Activated T-cell treated with anti-CD3 and anti-CD28 coated beads, Interleukin-2, amount 50 U/mL, for 4 hours (primary cell): ENCODE data around the gene GDF10. TPM values are rescaled to one million over a fixed set of nuclear protein-coding genes. Genes with fewer than 3 reads are reported as not detected.

Source experiments
- ATAC-seq, 2 donors: fragments of 200-7000 bp; cut with Tn5 transposase; one replicate each; pipeline ENCODE4 v1.10.0; 2021
- DNase-seq: peaks from one replicate; pipeline ENCODE4 v3.0.0-alpha.2; 2020
- H3K27me3 Mint-ChIP-seq: one replicate; pipeline ENCODE4 v1.8.0; 2021; ENCODE audit warnings: low read depth, mixed read lengths
- H3K36me3 Mint-ChIP-seq: one replicate; pipeline ENCODE4 v1.8.0; 2022; ENCODE audit warnings: mixed read lengths; ENCODE audit not compliant: insufficient read depth
- H3K4me1 Mint-ChIP-seq: one replicate; pipeline ENCODE4 v1.8.0; 2021; ENCODE audit warnings: low read depth, mixed read lengths
- H3K4me3 Mint-ChIP-seq: one replicate; pipeline ENCODE4 v1.8.0; 2021; ENCODE audit warnings: mild to moderate bottlenecking, moderate library complexity, mixed read lengths
- H3K9me3 Mint-ChIP-seq: one replicate; pipeline ENCODE4 v1.8.0; 2021; ENCODE audit warnings: mixed read lengths
- total RNA-seq, 3 donors: library from RNA; stranded (reverse); gene quantifications; one replicate each; pipeline ENCODE4 v1.2.1, GENCODE V29; 2021

GDF10 gene
- total RNA-seq, 3 donors from 2014 or later = 0.25 to 0.43 (median 0.37) TPM

DNA sequence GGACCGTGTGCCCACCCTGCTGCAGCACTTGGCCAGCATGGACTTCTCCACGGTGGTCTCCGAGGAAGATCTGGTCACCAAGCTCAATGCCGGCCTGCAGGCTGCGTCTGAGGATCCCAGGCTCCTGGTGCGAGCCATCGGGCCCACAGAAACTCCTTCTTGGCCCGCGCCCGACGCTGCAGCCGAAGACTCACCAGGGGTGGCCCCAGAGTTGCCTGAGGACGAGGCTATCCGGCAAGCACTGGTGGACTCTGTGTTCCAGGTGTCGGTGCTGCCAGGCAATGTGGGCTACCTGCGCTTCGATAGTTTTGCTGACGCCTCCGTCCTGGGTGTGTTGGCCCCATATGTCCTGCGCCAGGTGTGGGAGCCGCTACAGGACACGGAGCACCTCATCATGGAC, 49.5 kb downstream of the GDF10 start:
- Mint-ChIP-seq H3K36me3 (no peaks in the 10 kb centered on the region), H3K4me3 (no peak overlapping the region), H3K27me3 (no peaks in the 10 kb centered on the region), H3K4me1 (no peaks in the 10 kb centered on the region), H3K9me3 (no peaks in the 10 kb centered on the region)
- DNase-seq (no peak), ATAC-seq (no peak)

DNA sequence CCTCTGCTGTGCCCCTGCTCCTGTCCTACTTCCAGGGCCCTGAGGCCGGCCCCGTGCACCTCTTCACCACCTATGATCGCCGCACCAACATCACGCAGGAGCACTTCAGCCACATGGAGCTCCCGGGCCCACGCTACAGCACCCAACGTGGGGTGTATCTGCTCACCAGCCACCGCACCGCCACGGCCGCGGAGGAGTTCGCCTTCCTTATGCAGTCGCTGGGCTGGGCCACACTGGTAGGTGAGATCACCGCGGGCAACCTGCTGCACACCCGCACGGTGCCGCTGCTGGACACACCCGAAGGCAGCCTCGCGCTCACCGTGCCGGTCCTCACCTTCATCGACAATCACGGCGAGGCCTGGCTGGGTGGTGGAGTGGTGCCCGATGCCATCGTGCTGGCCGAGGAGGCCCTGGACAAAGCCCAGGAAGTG, 50.0 kb downstream of the GDF10 start:
- DNase-seq (no peak), ATAC-seq (no peak)
- no peaks in the 10 kb centered on the region for H3K27me3 Mint-ChIP-seq
- no peak overlapping the region for H3K4me3 Mint-ChIP-seq
- no peaks in the 10 kb centered on the region for H3K4me1 Mint-ChIP-seq
- no peaks in the 10 kb centered on the region for H3K36me3 Mint-ChIP-seq
- H3K9me3 Mint-ChIP-seq = no peaks in the 10 kb centered on the region

DNA sequence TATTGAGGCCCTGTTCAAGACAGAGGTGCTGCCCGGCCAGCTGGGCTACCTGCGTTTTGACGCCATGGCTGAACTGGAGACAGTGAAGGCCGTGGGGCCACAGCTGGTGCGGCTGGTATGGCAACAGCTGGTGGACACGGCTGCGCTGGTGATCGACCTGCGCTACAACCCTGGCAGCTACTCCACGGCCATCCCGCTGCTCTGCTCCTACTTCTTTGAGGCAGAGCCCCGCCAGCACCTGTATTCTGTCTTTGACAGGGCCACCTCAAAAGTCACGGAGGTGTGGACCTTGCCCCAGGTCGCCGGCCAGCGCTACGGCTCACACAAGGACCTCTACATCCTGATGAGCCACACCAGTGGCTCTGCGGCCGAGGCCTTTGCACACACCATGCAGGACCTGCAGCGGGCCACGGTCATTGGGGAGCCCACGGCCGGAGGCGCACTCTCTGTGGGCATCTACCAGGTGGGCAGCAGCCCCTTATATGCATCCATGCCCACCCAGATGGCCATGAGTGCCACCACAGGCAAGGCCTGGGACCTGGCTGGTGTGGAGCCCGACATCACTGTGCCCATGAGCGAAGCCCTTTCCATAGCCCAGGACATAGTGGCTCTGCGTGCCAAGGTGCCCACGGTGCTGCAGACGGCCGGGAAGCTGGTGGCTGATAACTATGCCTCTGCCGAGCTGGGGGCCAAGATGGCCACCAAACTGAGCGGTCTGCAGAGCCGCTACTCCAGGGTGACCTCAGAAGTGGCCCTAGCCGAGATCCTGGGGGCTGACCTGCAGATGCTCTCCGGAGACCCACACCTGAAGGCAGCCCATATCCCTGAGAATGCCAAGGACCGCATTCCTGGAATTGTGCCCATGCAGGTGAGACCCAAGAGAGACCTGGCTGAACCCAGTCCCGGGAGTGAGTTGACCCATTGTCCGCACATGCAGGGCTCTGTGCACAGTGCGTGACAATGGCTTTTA, 51.0 kb downstream of the GDF10 start:
- H3K4me1 Mint-ChIP-seq = no peaks in the 10 kb centered on the region
- no peak for DNase-seq

DNA sequence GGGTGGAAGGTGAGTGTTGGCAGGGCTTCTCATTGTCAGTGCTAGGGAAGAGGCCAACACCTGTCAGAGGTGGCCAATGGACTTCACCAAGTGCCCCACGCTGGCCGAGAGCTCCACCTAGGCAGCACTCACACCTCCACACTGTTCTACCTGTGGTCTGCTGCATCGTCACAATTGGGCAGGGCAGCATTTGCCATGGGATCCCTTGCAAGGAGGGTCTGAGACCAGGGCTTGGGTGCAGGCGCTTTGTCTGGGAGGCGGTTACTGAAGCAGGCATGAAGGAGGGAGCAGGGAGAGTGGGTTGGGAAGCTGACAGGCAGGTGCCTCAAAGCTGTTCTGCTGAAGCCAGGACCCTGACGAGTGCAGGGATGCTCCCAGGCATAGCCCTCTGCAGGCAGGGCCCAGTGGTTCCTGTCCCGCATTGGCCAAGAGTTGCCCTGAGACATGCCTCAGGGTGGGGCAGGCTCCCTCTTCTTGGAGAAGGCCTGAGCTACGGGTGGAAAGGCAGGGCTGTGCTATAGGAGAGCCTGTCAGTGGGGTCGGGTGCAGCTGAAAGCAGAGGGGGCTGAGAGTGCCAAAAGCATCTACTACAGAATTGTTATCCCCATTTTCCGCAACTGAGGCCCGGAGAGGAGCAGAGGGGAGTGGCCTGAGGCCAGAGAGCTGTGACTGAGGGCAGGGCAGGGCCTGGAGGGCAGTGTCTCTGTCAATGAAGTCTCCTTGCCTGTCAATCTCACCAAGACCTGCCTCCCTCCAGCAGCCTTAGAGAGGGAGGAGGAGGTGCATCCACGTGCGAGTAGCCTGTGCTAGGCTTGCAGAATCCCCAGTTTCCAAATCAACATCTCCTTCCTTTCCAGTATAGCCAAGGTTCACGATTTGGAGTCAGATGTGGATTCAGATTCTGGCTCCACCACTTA, 52.2 kb downstream of the GDF10 start:
- ATAC-seq (no peak), DNase-seq (no peak)
- Mint-ChIP-seq H3K36me3 (no peaks in the 10 kb centered on the region), H3K4me1 (no peaks in the 10 kb centered on the region), H3K27me3 (no peaks in the 10 kb centered on the region), H3K4me3 (no peak overlapping the region), H3K9me3 (no peaks in the 10 kb centered on the region)

More for the DNA sequence above, 51.0 kb downstream of the GDF10 start:
- no peak for ATAC-seq
- H3K36me3 Mint-ChIP-seq = no peaks in the 10 kb centered on the region
- H3K9me3 Mint-ChIP-seq = no peaks in the 10 kb centered on the region
- no peaks in the 10 kb centered on the region for H3K27me3 Mint-ChIP-seq
- H3K4me3 Mint-ChIP-seq = no peak overlapping the region

DNA sequence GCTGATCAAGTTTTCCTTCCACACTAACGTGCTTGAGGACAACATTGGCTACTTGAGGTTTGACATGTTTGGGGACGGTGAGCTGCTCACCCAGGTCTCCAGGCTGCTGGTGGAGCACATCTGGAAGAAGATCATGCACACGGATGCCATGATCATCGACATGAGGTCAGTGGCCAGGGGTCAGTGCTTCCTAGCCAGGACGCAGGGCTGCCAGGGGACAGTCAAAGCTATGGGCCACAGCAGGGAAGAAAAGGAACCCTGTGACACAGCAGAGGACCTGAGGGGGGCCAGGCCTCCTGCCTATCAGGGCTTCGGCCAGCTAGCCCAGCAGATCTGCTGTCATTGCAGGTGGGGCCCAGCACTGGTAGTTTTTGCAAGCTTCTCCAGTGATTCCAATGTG, 53.4 kb downstream of the GDF10 start:
- Mint-ChIP-seq H3K4me1 (no peaks in the 10 kb centered on the region), H3K4me3 (no peak overlapping the region), H3K27me3 (no peaks in the 10 kb centered on the region), H3K36me3 (no peaks in the 10 kb centered on the region), H3K9me3 (no peaks in the 10 kb centered on the region)
- no peak for ATAC-seq
- no peak for DNase-seq

DNA sequence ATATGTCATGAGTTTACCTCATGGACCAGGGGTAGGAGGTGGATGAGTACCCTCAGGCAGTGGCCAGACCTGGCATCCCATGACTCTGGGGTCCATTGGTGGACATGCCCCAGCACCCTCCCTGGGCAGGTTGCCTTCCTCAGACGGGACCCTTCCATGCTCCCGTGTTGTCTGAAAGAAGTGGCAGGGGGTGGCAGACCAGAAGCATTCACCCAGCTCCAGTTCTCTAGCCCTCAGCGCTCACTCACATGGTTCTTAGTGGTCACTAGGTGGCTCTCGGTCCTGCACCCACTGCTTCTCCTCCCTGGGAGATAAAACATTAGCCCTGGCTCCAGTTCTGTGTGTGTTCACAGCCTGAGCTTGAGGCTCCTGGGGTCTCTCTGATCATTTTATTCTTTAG, 54.2 kb downstream of the GDF10 start:
- DNase-seq = no peak
- no peak overlapping the region for H3K4me3 Mint-ChIP-seq
- no peaks in the 10 kb centered on the region for H3K36me3 Mint-ChIP-seq
- H3K4me1 Mint-ChIP-seq = no peaks in the 10 kb centered on the region
- no peak for ATAC-seq
- H3K9me3 Mint-ChIP-seq = no peaks in the 10 kb centered on the region
- H3K27me3 Mint-ChIP-seq = no peaks in the 10 kb centered on the region

DNA sequence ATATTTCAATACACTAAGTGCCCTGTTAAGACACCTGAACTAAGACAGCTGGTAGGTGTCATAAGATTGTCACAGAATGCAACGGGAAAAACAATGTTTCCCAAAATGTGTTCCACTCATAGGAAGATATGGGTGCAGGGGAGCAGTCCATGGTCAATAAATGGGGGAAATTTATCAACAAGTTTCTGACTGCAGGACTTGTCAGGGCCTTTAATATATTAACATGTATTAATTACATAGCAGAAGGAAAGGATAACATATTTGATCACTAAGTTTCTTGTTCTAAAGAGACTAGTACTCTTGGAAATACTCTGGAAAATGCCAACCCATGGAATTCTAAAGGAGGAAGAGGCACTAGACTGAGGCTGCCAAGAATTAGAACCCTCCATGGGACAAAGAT, 54.9 kb downstream of the GDF10 start:
- no peaks in the 10 kb centered on the region for H3K36me3 Mint-ChIP-seq
- H3K27me3 Mint-ChIP-seq = no peaks in the 10 kb centered on the region
- ATAC-seq (no peak), DNase-seq (no peak)
- no peak overlapping the region for H3K4me3 Mint-ChIP-seq
- no peaks in the 10 kb centered on the region for H3K9me3 Mint-ChIP-seq
- H3K4me1 Mint-ChIP-seq = no peaks in the 10 kb centered on the region

DNA sequence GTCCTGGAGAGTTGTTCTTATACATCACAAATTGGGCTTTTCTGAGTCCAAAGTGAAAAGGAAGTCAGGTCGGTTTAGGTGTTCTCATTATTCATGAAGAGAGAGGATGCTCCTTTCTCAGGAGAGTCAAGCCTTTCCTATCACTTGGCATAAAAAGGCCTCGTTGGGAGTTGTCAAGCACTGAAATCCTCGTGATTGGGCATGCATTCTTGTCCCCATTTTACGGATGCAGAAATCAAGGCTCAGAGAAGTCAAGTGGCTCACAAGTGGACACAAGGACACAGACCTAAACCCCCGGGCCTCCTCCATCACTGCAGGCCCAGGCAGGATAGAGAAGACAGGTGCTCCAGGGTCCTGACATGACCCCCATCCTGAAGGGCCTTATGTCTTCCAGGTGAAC, 56.7 kb downstream of the GDF10 start:
- H3K4me1 Mint-ChIP-seq = no peaks in the 10 kb centered on the region
- no peak for DNase-seq
- no peaks in the 10 kb centered on the region for H3K36me3 Mint-ChIP-seq
- H3K27me3 Mint-ChIP-seq = no peaks in the 10 kb centered on the region
- no peaks in the 10 kb centered on the region for H3K9me3 Mint-ChIP-seq
- no peak overlapping the region for H3K4me3 Mint-ChIP-seq
- ATAC-seq = no peak

DNA sequence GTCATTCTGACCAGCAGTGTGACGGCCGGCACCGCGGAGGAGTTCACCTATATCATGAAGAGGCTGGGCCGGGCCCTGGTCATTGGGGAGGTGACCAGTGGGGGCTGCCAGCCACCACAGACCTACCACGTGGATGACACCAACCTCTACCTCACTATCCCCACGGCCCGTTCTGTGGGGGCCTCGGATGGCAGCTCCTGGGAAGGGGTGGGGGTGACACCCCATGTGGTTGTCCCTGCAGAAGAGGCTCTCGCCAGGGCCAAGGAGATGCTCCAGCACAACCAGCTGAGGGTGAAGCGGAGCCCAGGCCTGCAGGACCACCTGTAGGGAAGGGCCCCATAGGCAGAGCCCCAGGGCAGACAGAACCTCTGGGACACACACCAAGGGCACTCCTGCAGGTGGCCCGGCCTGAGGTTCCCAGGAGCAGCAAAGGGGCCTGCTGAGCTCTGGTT, 57.2 kb downstream of the GDF10 start:
- H3K4me1 Mint-ChIP-seq = no peaks in the 10 kb centered on the region
- no peak for DNase-seq

DNA sequence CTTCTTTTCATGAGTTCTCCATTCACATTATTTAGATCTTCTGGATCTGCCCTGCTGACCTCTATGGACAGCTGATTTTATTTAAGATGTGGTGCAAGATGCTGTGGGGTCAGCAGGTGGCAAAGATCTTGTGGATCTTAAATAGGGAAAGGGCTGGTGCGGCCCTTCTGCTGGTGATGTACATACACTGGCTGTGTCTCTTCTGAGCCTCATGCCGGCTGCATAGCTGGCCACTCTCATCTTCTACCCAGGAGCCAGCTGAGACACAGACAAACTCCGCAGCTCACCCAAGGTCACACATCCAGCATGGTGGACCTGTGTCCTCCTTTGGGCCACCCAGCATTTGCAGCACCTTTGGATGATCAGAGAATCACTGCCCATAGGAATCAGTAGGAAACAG, 57.9 kb downstream of the GDF10 start:
- H3K36me3 Mint-ChIP-seq = no peaks in the 10 kb centered on the region
- H3K4me3 Mint-ChIP-seq = no peak overlapping the region
- H3K9me3 Mint-ChIP-seq = no peaks in the 10 kb centered on the region
- no peaks in the 10 kb centered on the region for H3K27me3 Mint-ChIP-seq
- H3K4me1 Mint-ChIP-seq = no peaks in the 10 kb centered on the region
- no peak for DNase-seq
- ATAC-seq = no peak

More for the DNA sequence above, 57.2 kb downstream of the GDF10 start:
- H3K9me3 Mint-ChIP-seq = no peaks in the 10 kb centered on the region
- H3K36me3 Mint-ChIP-seq = no peaks in the 10 kb centered on the region
- no peaks in the 10 kb centered on the region for H3K27me3 Mint-ChIP-seq
- no peak for ATAC-seq
- no peak overlapping the region for H3K4me3 Mint-ChIP-seq

DNA sequence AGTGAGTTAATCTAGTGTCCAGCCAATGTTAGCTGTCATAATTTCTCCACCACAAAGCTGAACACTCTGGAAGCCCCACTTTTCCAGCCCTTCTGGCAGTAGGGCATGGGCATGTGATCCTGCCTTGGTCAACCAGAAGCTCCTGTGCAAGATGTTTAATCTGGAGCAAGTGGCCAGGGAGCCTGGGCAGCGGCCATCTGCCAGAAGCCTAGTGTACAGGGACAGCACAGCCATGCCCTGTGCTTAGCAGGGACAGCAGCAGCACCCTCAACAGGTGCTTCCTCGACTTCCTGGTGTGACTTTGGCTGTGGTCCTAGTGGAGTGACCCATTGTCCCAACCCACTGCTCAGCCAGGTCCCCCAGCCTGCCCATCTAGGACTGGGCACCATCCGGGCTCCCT, 58.5 kb downstream of the GDF10 start:
- no peaks in the 10 kb centered on the region for H3K27me3 Mint-ChIP-seq
- H3K36me3 Mint-ChIP-seq = no peaks in the 10 kb centered on the region
- no peak for DNase-seq
- no peak for ATAC-seq
- H3K9me3 Mint-ChIP-seq = no peaks in the 10 kb centered on the region
- H3K4me3 Mint-ChIP-seq = no peak overlapping the region
- H3K4me1 Mint-ChIP-seq = no peaks in the 10 kb centered on the region

DNA sequence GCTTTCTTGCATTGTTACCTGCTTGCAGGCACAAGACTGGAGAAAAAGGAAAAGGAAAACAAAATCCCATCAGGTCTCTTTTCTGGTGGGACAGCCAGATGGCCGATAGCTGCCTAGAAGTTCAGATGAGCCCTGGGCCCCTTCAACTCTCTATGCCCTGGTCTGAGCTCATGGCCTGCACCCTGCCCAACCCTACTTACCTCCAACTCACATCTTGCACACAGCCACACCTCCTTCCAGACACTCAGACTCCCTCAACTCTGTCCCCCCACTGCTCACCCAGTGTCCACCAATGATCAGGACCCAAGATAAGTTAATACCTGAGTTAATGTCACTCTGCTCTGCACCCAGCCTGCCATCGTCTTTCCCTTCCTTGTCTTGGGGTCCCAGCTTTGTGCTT, 59.1 kb downstream of the GDF10 start:
- H3K27me3 Mint-ChIP-seq = no peaks in the 10 kb centered on the region
- no peak overlapping the region for H3K4me3 Mint-ChIP-seq
- H3K9me3 Mint-ChIP-seq = no peaks in the 10 kb centered on the region
- H3K4me1 Mint-ChIP-seq = no peaks in the 10 kb centered on the region
- no peaks in the 10 kb centered on the region for H3K36me3 Mint-ChIP-seq
- no peak for DNase-seq
- ATAC-seq = no peak

DNA sequence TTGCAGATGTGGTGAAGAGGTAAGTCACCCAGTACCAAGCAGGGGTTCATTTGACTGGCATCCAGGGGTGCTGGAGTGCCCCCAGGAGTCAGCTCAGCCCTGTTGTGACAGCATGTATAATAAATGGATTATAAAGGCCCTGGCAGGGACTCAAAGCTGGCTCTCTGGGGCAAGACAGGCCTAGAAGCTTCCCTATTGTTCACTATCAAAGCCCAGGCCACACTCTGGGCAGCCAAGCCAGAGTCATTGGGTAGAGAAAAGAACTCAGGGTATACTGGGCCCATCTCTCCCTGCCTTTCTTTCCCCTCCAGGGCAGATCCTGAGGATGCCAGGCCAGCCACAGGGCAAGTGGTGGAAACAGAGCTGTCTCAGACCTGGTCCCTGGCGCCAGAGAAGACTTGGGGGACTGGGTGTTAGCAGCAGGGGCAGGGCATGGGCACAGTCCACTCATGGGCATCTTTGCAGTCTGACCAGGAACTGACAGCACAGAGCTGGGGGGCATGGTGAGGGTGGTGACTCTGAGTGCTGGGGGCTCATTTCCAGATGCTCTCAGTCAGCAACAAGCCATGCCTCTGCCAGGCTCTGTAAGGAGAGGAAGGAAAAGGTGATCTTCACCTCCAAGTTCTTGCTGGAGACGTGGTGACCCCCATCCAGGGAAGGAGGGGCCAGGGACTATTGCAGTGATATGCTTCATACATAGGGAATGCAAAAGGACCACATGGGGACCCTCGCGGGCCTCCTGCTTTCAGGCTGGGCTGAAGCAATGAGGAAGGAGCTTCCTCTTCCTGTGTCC, 59.8 kb downstream of the GDF10 start:
- Mint-ChIP-seq H3K4me3 (no peak overlapping the region), H3K9me3 (no peaks in the 10 kb centered on the region), H3K4me1 (no peaks in the 10 kb centered on the region), H3K36me3 (no peaks in the 10 kb centered on the region), H3K27me3 (no peaks in the 10 kb centered on the region)
- DNase-seq = no peak
- ATAC-seq = no peak
